Glutamatergic neuron (in vitro differentiated cells): Measurements from ENCODE around the gene HEPHL1. TPM values are rescaled to one million over a fixed set of nuclear protein-coding genes. Genes with fewer than 3 reads are reported as not detected.

Source experiments
- DNase-seq: peaks from one replicate; pipeline ENCODE4 v3.0.0; 2022
- H3K27ac Mint-ChIP-seq: one replicate; pipeline ENCODE4 v1.8.0; 2020; ENCODE audit warnings: mild to moderate bottlenecking, mixed read lengths, inconsistent platforms; ENCODE audit not compliant: unreplicated experiment
- H3K27me3 Mint-ChIP-seq: one replicate; pipeline ENCODE4 v1.8.0; 2020; ENCODE audit warnings: mild to moderate bottlenecking, moderate library complexity, mixed read lengths, inconsistent platforms; ENCODE audit not compliant: unreplicated experiment
- H3K36me3 Mint-ChIP-seq: one replicate; pipeline ENCODE4 v1.8.0; 2020; ENCODE audit warnings: mild to moderate bottlenecking, mixed read lengths, inconsistent platforms; ENCODE audit not compliant: unreplicated experiment
- H3K4me1 Mint-ChIP-seq: one replicate; pipeline ENCODE4 v1.8.0; 2020; ENCODE audit warnings: mild to moderate bottlenecking, low read depth, mixed read lengths, inconsistent platforms; ENCODE audit not compliant: unreplicated experiment
- H3K4me3 Mint-ChIP-seq: one replicate; pipeline ENCODE4 v1.8.0; 2020; ENCODE audit warnings: mild to moderate bottlenecking, mixed read lengths, inconsistent platforms; ENCODE audit not compliant: unreplicated experiment
- H3K9me3 Mint-ChIP-seq: one replicate; pipeline ENCODE4 v1.8.0; 2020; ENCODE audit warnings: mild to moderate bottlenecking, moderate library complexity, mixed read lengths, inconsistent platforms; ENCODE audit not compliant: unreplicated experiment
- total RNA-seq: library from RNA; stranded (reverse); fragmentation: NEBNext Ultra II Directional; extraction: Animal tissue kit (Norgen Biotek cat#: 25700); gene quantifications from one replicate; pipeline ENCODE4 v1.2.1, GENCODE V29; 2021; ENCODE audit not compliant: unreplicated experiment
- TF ChIP-seq, protein P1 (sequence below): fragments of 200-600 bp; sonication (generic); IDR thresholded peaks from one replicate; pipeline ENCODE4 v1.5.0; 2021; ENCODE audit not compliant: partially characterized antibody, unreplicated experiment

The HEPHL1 gene
- total RNA-seq, 1 donor from 2014 or later: not detected

DNA sequence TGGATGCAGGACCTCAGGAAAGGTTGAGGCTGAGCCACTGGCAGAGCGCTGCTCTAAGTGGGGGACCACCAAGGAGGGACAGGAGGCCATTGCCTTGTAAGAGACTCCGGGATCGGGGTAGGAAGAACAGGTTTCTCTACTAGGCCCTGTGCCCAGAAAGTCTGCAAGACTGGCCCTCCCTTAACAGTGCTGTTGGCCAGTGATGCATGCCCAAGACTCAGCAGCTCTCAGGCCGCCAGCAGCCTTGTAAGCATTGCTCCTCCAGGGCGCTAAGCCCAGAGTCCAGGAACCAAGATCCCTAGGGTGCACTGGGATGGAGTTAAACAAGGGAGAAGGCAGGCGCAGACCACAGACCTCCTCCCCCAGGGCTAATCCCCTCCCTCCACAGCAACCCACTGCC, 68.2 kb downstream of the HEPHL1 start:
- TF ChIP-seq, protein P1, sequence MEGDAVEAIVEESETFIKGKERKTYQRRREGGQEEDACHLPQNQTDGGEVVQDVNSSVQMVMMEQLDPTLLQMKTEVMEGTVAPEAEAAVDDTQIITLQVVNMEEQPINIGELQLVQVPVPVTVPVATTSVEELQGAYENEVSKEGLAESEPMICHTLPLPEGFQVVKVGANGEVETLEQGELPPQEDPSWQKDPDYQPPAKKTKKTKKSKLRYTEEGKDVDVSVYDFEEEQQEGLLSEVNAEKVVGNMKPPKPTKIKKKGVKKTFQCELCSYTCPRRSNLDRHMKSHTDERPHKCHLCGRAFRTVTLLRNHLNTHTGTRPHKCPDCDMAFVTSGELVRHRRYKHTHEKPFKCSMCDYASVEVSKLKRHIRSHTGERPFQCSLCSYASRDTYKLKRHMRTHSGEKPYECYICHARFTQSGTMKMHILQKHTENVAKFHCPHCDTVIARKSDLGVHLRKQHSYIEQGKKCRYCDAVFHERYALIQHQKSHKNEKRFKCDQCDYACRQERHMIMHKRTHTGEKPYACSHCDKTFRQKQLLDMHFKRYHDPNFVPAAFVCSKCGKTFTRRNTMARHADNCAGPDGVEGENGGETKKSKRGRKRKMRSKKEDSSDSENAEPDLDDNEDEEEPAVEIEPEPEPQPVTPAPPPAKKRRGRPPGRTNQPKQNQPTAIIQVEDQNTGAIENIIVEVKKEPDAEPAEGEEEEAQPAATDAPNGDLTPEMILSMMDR: no peak
- no peak for DNase-seq
- Mint-ChIP-seq H3K27me3 (no peaks in the 10 kb centered on the region), H3K27ac (no peak overlapping the region), H3K4me1 (no peaks in the 10 kb centered on the region), H3K36me3 (no peaks in the 10 kb centered on the region), H3K4me3 (no peak overlapping the region), H3K9me3 (peaks cover 2% of the 10 kb centered on the region)

DNA sequence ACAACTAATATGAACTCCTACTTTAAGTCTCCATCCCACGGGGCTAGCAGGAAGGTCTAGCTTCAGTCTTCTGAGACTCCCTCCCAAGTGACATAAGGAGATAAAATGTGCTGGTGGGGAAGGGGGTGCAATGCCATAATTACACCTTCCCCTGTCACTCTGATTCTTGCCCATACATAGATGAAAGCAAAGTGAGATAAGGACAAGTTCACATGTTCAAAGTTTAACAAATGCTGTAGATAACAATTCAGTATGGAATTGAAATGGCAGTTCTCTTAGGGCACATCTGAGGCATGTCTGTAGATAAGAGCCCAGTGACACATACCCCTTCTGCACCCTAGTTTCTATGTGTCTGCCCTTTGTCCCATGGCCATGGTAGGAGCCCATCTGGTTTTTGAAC, 69.2 kb downstream of the HEPHL1 start:
- TF ChIP-seq, protein P1: no peak
- Mint-ChIP-seq H3K27ac (no peak overlapping the region), H3K4me3 (no peak overlapping the region), H3K4me1 (no peaks in the 10 kb centered on the region), H3K9me3 (peaks cover 2% of the 10 kb centered on the region), H3K27me3 (no peaks in the 10 kb centered on the region), H3K36me3 (no peaks in the 10 kb centered on the region)
- DNase-seq: no peak

DNA sequence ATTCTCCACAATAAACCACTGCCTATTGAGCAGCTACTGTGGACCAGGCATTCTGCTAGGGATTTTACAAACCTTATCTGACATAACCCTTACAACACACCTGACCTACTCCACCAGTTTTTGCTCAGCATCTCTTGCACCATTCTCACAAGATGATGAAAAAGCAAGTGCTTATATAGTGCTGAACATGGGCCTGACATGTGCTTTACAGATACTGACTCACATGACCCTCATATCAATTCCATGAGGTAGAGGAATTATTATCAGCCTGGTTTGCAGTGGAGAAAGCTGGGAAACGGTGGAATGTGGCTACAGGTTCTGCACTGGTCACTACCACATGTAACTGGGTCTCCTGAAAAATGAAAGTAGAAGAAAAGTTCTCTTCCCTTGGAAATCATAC, 69.9 kb downstream of the HEPHL1 start:
- no peak overlapping the region for H3K4me3 Mint-ChIP-seq
- H3K9me3 Mint-ChIP-seq: peaks cover 2% of the 10 kb centered on the region
- no peaks in the 10 kb centered on the region for H3K27me3 Mint-ChIP-seq
- H3K36me3 Mint-ChIP-seq: no peaks in the 10 kb centered on the region
- H3K27ac Mint-ChIP-seq: no peak overlapping the region
- TF ChIP-seq, protein P1: no peak
- no peak for DNase-seq
- H3K4me1 Mint-ChIP-seq: no peaks in the 10 kb centered on the region

DNA sequence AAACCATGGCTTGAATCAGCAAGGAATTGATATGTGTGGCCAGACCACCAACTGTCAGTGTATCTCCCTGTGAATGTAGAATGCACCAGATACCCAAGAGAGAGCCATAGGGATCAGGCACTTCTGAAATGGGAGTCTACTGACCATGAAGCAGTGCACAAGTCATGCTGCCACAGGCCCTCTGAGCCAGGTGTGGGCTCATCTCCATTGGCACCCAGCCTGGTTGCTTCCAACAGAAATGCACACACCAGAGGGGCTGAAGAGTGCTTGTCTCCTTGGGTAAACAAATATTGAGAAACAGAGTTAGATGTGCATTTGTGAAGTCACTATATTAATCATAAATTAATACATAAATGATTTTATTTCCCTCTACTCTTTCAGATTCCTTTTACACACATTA, 79.1 kb downstream of the HEPHL1 start:
- Mint-ChIP-seq H3K4me3 (no peak overlapping the region), H3K36me3 (no peaks in the 10 kb centered on the region), H3K27me3 (no peaks in the 10 kb centered on the region), H3K27ac (no peak overlapping the region), H3K4me1 (no peaks in the 10 kb centered on the region), H3K9me3 (peaks cover 3% of the 10 kb centered on the region)
- no peak for DNase-seq
- TF ChIP-seq, protein P1: no peak

DNA sequence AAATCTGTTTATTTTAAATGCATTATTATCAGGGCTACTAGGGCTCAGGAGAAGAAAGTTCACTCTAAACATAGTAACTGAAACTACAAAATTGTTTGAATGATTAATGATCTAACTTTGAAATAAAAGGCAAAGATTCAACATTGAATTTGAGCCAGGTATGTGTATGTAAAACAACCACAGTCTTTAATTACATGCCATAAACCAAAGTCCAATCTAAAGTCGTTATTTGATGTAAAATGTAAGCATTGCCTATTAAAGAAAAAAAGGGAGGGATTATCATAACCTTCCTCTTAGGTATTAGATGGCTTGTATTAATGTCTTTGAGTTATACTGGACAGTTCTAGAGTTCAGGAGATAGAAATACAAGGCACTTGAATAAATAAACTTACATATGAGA, 82.3 kb downstream of the HEPHL1 start:
- Mint-ChIP-seq H3K36me3 (no peaks in the 10 kb centered on the region), H3K4me3 (no peak overlapping the region), H3K27ac (no peak overlapping the region), H3K27me3 (no peaks in the 10 kb centered on the region), H3K9me3 (peaks cover 5% of the 10 kb centered on the region), H3K4me1 (no peaks in the 10 kb centered on the region)
- TF ChIP-seq, protein P1: no peak
- DNase-seq: no peak
